NK-92 (cell line): ENCODE data around the gene TPSD1.

Experiments used
- DNase-seq: peaks from one replicate; lab custom pipeline; 2025; ENCODE audit not compliant: unreplicated experiment; lab: John Stamatoyannopoulos, UW

Gene TPSD1

GRCh38 chr16:1297018-1297696 lies 41.3 kb downstream of the TPSD1 start:
- DNase-seq = no peak

- no peak for DNase-seq
Measured at GRCh38 chr16:1298406-1298805, 42.5 kb downstream of the TPSD1 start.

GRCh38 chr16:1299012-1299867 lies 43.4 kb downstream of the TPSD1 start:
- DNase-seq = no peak

- no peak for DNase-seq
Measured at GRCh38 chr16:1299868-1300203, 44.0 kb downstream of the TPSD1 start.

GRCh38 chr16:1300664-1301476 lies 45.0 kb downstream of the TPSD1 start:
- DNase-seq = no peak

GRCh38 chr16:1301562-1301961 lies 45.7 kb downstream of the TPSD1 start:
- no peak for DNase-seq

- no peak for DNase-seq
Measured at GRCh38 chr16:1305823-1306222, 50.0 kb downstream of the TPSD1 start.

- no peak for DNase-seq
Measured at GRCh38 chr16:1306334-1306733, 50.5 kb downstream of the TPSD1 start.

- no peak for DNase-seq
Measured at GRCh38 chr16:1308036-1308976, 52.4 kb downstream of the TPSD1 start.
